Aorta (tissue), 5 donors: ENCODE data around the gene EPN2. TPM values are rescaled to one million over a fixed set of nuclear protein-coding genes. Genes with fewer than 3 reads are reported as not detected.
A peak's percentile ranks its signal among the peaks of the same experiment; 100 is the strongest.
"Not testable (repeated sequence)": the region's sequence is repeated elsewhere in the genome, so short reads cannot be mapped to it uniquely, and the experiment has no call there.

Experiments used
- ATAC-seq: fragments of 200-7000 bp; cut with Tn5 transposase; one replicate; pipeline ENCODE4 v1.9.1; 2022; ENCODE audit warnings: moderate library complexity; ENCODE audit not compliant: low FRiP score
- DNase-seq, 2 donors: peaks; one replicate each; pipeline ENCODE4 v3.0.0-alpha.2; 2020
- H3K27ac ChIP-seq, 2 donors: one replicate each; pipeline ENCODE4 v1.5.1; 2013; ENCODE audit warnings: low read length in 2 of 2, mild to moderate bottlenecking in 2 of 2, moderate library complexity in 2 of 2, control low read depth in 1 of 2, inconsistent platforms in 1 of 2, low read depth in 1 of 2
- H3K27me3 ChIP-seq, 2 donors: one replicate each; pipeline ENCODE4 v1.6.1; 2013; ENCODE audit warnings: control low read depth in 1 of 2, low read length in 1 of 2, mild to moderate bottlenecking in 1 of 2, moderate library complexity in 1 of 2; ENCODE audit not compliant: insufficient read depth in 2 of 2, control insufficient read depth in 1 of 2
- H3K36me3 ChIP-seq, 2 donors: one replicate each; pipeline ENCODE4 v1.6.1; 2013; ENCODE audit warnings: control low read depth in 1 of 2, low read length in 1 of 2, mild to moderate bottlenecking in 1 of 2; ENCODE audit not compliant: insufficient read depth in 2 of 2, control insufficient read depth in 1 of 2
- H3K4me1 ChIP-seq, 2 donors: one replicate each; pipeline ENCODE4 v1.6.1; 2013; ENCODE audit warnings: low read length in 2 of 2, control low read depth in 1 of 2, mild to moderate bottlenecking in 1 of 2, moderate library complexity in 1 of 2; ENCODE audit not compliant: insufficient read depth in 2 of 2, control insufficient read depth in 1 of 2
- H3K4me3 ChIP-seq, 2 donors: one replicate each; pipeline ENCODE4 v1.5.1; 2013; ENCODE audit warnings: low read length in 2 of 2, control low read depth in 1 of 2, mild to moderate bottlenecking in 1 of 2
- H3K9me3 ChIP-seq: one replicate; pipeline ENCODE4 v1.6.1; 2013; ENCODE audit warnings: mild to moderate bottlenecking, low read length; ENCODE audit not compliant: control insufficient read depth
- WGBS, 2 donors: extraction: QIAGEN DNeasy Blood & Tissue Kit; methylation state at CpG; one replicate each; pipeline ENCODE4 v1.1.7; 2013; 5-methylcytosine and 5-hydroxymethylcytosine counted together
- intact Hi-C, 2 donors: fragments of 100-400 bp; cut with DNase I; formaldehyde crosslinking; loops; one replicate each; pipeline versions ENCODE4 v1.14.2 to v1.15.0; 2022
- long read RNA-seq, 2 donors: library from polyadenylated mRNA; unstranded; transcript quantifications; one replicate each; pipeline ENCODE4 v2.0.0, GENCODE V29; 2020 to 2021
- polyA plus RNA-seq, 2 donors: library from polyadenylated mRNA; stranded (reverse); fragments of 200-250 nt; gene quantifications; one replicate each; pipeline ENCODE4 v1.2.3, GENCODE V29; 2013
- total RNA-seq, 2 donors: library from RNA; stranded (reverse); fragmentation: NEBNext Ultra II Directional; extraction: Animal tissue kit (Norgen Biotek cat#: 25700); gene quantifications; one replicate each; pipeline ENCODE4 v1.2.1, GENCODE V29; 2021
- donor health status: healthy with polysubstance abuse.
- donor health status: Bipolar disorder and iron deficiency.
- donor health status: DM: no; HTN: no; CAD: no.
- donor health status: DM: no; HTN: no; CAD: no.
- donor health status: DM: yes; HTN: yes; CAD: no.

Gene EPN2
- total RNA-seq (10 to 100 TPM; 56.1 to 67.7 TPM), polyA plus RNA-seq (10 to 100 TPM in 1 of 2 donors, 1 to 10 TPM in 1; 8.6 to 24.1 TPM)
- long read RNA-seq, donor 1, full-length matches to known transcripts = 10 of 60 reads
- long read RNA-seq, donor 1, partial matches to known transcripts = 11 of 60 reads
- long read RNA-seq, donor 1, other reads (novel, unspliced or antisense) = 39 of 60 reads
- long read RNA-seq, donor 2, full-length matches to known transcripts = 10 of 39 reads
- long read RNA-seq, donor 2, partial matches to known transcripts = 4 of 39 reads
- long read RNA-seq, donor 2, other reads (novel, unspliced or antisense) = 25 of 39 reads

DNA sequence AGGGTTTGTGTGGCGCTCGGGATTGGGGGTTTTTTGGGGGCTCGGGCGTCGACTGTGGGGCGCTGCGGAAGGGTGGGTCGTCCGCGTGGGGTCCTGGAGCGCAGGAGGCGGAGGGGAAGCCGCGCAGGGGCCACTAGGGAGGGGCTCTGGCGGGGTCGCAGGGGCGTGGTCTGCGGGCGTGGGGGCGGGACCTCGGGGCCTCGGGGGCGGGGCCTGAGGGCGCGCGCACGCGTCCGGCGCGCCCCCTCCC lies at the start of gene EPN2:
EPN2 (plus strand) TSS at position 228 of the 250 bp plus-strand sequence. CDS start 45,754 bp downstream, outside the sequence.
- H3K27me3 ChIP-seq, intact Hi-C loops, H3K9me3 ChIP-seq, H3K4me1 ChIP-seq, H3K36me3 ChIP-seq: not testable (repeated sequence)
- DNase-seq (peak; percentile 74 to 90), ATAC-seq (peak; percentile 95)
- Histone ChIP-seq H3K27ac (peak within 1 kb of the TSS in 1 of 2 donors; percentile 55), H3K4me3 (peak within 1 kb of the TSS; percentile 69 to 85)
- WGBS, 2 donors = 0% methylated on average over 19 of the region's 31 CpGs; no CpG with 5 or more reads in 1 of the 2 donors

DNA sequence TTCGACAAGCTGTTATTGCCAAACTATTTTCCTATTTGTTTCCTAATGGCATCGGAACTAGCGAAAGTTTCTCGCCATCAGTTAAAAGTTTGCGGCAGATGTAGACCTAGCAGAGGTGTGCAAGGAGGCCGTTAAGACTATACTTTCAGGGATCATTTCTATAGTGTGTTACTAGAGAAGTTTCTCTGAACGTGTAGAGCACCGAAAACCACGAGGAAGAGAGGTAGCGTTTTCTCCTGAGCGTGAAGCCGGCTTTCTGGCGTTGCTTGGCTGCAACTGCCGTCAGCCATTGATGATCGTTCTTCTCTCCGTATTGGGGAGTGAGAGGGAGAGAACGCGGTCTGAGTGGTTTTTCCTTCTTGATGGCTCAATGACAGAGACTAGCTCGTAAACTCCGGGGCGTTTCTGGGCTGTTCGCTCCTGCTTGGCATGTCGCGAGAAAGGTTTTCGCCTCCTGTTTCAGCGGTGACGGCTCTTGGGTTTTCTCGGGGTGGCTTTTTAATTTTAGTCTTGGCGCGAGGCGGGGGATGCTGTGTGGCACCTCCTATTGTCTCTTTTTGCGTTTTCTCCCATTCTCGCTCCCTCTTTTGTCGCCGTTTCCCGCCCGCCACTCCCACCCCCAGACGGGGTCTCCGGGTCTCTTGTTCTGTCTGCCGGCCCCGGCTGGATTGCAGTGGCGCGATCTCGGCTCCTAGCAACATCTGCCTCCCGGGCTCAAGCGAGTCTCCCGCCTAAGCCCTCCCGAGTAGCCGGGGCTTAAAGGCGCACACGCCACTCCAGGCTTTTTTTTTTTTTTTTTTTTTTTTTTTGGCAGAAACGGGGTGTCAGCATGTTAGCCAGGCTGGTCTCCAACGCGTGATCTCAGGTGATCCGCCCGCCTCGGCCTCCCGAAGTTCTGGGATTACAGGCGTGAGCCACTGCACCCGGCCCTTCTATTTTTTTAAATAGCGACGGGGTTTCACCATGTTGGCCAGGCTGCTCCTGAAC lies 49.0 kb upstream of the EPN2 start:
- H3K9me3 ChIP-seq, ATAC-seq, H3K27ac ChIP-seq, H3K4me1 ChIP-seq, H3K36me3 ChIP-seq, intact Hi-C loops, DNase-seq, H3K27me3 ChIP-seq, H3K4me3 ChIP-seq: not testable (repeated sequence)
- 0% methylated on average over 9 of the region's 62 CpGs for WGBS, 2 donors

DNA sequence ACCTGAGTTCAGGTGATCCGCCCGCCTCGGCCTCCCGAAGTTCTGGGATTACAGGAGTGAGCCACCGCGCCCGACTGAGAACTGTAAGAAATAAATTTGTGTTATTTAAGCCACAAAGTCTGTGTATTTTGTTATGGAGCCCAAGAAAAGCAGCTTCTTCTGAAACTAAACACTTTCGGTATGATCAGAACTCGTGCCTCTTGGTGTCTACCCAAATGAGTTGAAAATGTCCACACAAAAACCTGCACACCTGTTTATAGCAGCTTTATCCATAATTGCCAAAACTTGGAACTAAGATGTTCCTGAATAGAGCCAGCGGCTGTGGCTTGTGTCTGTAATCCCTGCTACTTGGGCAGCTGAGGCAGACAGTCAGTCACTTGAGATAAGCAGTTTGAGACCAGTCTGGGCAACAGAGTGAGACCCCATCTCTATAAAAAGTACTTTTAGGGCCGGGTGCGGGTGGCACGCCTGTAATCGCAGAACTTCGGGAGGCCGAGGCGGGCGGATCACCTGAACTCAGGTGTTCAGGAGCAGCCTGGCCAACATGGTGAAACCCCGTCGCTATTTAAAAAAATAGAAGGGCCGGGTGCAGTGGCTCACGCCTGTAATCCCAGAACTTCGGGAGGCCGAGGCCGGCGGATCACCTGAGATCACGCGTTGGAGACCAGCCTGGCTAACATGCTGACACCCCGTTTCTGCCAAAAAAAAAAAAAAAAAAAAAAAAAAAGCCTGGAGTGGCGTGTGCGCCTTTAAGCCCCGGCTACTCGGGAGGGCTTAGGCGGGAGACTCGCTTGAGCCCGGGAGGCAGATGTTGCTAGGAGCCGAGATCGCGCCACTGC lies 48.1 kb upstream of the EPN2 start:
- H3K27me3 ChIP-seq, intact Hi-C loops, H3K9me3 ChIP-seq, H3K36me3 ChIP-seq, DNase-seq, H3K4me3 ChIP-seq, H3K27ac ChIP-seq, H3K4me1 ChIP-seq: not testable (repeated sequence)
- WGBS, 2 donors = no CpG with 5 or more reads among the region's 39 CpGs
- peak; percentile 93 for ATAC-seq

DNA sequence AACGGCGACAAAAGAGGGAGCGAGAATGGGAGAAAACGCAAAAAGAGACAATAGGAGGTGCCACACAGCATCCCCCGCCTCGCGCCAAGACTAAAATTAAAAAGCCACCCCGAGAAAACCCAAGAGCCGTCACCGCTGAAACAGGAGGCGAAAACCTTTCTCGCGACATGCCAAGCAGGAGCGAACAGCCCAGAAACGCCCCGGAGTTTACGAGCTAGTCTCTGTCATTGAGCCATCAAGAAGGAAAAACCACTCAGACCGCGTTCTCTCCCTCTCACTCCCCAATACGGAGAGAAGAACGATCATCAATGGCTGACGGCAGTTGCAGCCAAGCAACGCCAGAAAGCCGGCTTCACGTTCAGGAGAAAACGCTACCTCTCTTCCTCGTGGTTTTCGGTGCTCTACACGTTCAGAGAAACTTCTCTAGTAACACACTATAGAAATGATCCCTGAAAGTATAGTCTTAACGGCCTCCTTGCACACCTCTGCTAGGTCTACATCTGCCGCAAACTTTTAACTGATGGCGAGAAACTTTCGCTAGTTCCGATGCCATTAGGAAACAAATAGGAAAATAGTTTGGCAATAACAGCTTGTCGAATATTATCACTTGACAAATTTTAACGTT lies 47.3 kb upstream of the EPN2 start:
- DNase-seq, H3K27me3 ChIP-seq, H3K4me1 ChIP-seq, ATAC-seq, H3K9me3 ChIP-seq, H3K4me3 ChIP-seq, H3K36me3 ChIP-seq, intact Hi-C loops, H3K27ac ChIP-seq: not testable (repeated sequence)
- no CpG with 5 or more reads among the region's 36 CpGs for WGBS, 2 donors

DNA sequence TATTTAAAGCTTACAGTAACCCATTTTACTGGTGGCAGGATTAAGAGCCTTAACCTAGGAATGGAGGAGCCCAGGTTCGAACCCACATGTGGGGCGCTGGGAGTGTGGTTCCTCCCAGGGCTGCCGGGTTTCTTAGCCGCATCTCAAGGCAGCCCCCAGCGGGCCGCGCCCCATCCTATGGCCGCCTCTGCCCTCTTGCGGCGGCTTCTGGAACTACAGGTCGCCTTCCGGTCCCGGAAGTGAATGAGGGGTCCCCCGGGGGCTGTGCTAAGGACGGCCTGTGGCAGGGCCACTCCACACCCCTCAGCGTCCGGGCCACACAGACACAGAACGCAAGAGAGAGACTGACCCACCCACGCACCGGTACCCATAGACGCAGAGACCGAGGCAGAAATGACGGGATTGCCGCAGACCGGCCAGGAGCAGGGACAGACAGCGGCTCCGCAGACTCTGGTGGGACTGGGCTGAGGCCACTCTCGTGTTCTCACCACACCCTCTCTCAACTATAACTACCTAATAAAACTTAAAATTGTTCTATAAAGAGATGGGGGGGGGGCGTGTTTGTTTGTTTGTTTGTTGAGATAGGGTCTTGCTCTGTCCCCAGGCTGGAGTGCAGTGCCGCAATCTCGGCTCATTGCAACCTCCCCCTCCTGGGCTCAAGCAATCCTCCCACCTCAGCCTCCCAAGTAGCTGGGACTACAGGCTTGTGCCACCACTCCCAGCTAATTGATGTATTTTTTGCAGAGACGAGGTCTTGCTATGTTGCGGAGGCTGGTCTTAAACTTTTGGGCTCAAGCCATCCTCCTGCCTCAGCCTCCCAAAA lies 40.6 kb upstream of the EPN2 start:
- H3K36me3 ChIP-seq, DNase-seq, H3K4me1 ChIP-seq, intact Hi-C loops, H3K9me3 ChIP-seq, H3K27ac ChIP-seq, H3K27me3 ChIP-seq, H3K4me3 ChIP-seq: not testable (repeated sequence)
- WGBS, 2 donors = 0% methylated on average over 4 of the region's 33 CpGs; no CpG with 5 or more reads in 1 of the 2 donors
- peak; percentile 99 for ATAC-seq

DNA sequence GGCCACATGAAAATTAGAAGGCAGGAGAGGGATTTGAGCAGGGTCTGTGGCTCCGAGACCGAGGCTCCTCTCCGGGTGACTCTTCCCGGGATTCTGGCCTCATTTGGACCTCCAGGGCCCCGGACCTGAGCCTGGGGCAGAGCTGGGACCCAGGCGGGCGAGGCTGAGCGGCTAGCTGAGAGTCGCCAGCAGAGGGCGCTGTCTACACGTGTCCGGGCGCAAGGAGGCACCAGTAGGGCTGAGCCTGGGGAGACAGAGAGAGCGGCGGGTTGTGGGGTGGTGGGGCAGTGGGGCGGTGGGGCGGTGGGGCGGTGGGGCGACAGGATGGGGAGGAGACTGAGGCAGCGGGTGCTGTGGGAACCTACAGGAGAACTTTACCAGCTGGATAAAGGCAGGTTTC lies 34.7 kb upstream of the EPN2 start:
- H3K4me1 ChIP-seq, DNase-seq, H3K36me3 ChIP-seq, H3K27me3 ChIP-seq, H3K27ac ChIP-seq, H3K9me3 ChIP-seq, intact Hi-C loops, H3K4me3 ChIP-seq: not testable (repeated sequence)
- no CpG with 5 or more reads among the region's 20 CpGs for WGBS, 2 donors
- peak; percentile 96 for ATAC-seq

DNA sequence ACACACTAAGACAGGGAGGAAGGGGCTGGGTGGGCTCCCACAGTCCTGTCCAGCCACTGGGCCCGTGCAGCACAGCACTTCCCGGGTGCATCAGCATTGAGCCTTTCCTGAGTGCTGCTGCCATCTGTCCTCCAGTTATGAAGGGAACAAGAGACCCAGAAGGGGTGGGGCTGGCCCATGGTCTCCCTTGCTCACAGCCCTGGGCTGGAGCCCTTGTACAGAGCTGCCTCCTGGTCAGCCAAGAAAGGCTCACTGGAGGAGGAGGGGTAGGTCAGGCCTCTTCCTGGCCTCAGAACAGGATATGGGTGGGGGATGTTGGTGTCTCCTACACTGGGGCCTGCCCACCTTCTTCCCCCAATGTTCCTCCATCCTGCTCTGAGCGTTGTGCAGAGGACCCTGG lies 33.7 kb upstream of the EPN2 start:
- peak; percentile 61 for ATAC-seq
- DNase-seq, H3K4me1 ChIP-seq, H3K27ac ChIP-seq, intact Hi-C loops, H3K9me3 ChIP-seq, H3K4me3 ChIP-seq, H3K27me3 ChIP-seq, H3K36me3 ChIP-seq: not testable (repeated sequence)
- no CpG with 5 or more reads among the region's 3 CpGs for WGBS, 2 donors
